ENCODE data around the gene DUSP9.
"Not testable (repeated sequence)": the region's sequence is repeated elsewhere in the genome, so short reads cannot be mapped to it uniquely, and the experiment has no call there.

The DUSP9 gene, protein sequence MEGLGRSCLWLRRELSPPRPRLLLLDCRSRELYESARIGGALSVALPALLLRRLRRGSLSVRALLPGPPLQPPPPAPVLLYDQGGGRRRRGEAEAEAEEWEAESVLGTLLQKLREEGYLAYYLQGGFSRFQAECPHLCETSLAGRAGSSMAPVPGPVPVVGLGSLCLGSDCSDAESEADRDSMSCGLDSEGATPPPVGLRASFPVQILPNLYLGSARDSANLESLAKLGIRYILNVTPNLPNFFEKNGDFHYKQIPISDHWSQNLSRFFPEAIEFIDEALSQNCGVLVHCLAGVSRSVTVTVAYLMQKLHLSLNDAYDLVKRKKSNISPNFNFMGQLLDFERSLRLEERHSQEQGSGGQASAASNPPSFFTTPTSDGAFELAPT

DNA sequence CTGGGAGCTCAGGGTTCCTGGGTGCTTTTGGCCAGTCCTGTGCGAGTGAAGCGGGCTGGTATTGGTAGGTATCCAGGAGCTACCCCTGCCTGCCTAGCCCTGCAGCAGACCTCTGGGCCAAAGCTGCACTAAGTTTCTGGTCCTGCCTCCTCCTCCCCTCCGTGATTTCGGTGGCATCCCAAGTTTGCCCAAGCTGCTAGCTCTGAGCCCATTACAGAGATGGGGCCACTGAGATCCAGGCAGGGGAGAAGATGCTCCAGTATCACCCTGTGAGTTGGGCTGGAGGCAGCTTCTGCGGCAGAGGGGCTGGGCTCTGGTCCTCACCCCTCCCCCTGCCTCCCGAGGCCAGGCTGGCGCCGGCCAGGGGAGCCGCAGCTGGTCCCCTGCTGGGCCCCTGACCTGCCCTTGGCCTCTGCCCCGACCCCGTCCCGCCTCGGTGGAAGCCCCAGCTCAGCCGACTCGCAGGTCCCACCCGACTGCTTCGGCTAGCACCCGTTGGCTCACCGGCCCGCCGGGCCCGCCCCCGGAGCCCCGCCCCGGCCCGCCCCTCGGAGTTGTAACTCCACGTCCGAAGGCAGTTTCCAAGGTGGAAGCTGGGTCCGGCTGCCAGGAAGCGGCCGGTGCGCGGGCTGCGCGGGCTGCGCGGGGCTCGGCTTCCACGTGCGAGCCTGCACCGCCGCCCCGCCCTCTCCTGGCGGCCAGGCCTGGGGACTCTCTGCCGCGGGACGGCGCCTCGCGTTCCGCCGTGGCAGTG lies at the start of gene DUSP9:
Gene DUSP9, plus strand, starts transcription at position 584 of the 754 bp plus-strand sequence. CDS start 751 bp downstream, outside the sequence.
- no peak for DNase-seq (ENCODE audit: low read depth in 2 of 2)

DNA sequence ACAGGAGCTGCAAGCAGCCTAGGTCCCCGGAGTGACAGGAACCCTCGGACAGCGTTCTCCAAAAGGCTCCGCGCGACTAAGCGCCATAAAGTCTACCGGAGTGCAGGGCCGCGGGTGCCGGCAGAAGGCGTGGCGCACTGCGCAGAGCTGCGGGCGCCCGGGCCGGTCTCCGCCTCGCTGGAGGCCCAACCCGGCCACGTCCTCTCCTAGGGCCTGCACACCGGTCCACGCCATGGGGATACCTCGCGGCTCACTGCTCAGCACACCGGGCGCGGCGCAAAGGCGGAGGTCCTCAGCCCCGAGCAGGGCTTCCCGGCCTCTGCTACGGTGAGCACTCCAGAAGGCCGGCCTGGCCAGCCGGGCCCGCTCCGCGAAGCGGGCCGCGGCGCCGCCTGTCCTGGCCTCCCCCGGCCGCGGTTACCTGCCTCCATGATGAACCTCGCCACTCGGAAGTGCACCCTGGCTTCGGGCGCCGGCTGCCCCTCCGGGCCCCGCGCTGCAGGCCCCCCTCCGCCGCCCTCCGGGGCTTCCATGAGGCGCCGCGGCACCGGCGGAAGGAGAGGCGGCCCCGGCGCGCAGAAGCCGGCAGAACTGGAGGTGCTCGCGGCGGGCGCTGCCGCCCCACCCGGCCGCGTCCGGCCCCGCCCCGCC lies 48.3 kb upstream of the DUSP9 start, which contains the start of gene CCNQ:
Gene CCNQ, minus strand, starts transcription at position 599 of the 651 bp plus-strand sequence. Its CDS starts 66 bp downstream, at position 533.
- DNase-seq (ENCODE audit: low read depth in 2 of 2): no peak

DNA sequence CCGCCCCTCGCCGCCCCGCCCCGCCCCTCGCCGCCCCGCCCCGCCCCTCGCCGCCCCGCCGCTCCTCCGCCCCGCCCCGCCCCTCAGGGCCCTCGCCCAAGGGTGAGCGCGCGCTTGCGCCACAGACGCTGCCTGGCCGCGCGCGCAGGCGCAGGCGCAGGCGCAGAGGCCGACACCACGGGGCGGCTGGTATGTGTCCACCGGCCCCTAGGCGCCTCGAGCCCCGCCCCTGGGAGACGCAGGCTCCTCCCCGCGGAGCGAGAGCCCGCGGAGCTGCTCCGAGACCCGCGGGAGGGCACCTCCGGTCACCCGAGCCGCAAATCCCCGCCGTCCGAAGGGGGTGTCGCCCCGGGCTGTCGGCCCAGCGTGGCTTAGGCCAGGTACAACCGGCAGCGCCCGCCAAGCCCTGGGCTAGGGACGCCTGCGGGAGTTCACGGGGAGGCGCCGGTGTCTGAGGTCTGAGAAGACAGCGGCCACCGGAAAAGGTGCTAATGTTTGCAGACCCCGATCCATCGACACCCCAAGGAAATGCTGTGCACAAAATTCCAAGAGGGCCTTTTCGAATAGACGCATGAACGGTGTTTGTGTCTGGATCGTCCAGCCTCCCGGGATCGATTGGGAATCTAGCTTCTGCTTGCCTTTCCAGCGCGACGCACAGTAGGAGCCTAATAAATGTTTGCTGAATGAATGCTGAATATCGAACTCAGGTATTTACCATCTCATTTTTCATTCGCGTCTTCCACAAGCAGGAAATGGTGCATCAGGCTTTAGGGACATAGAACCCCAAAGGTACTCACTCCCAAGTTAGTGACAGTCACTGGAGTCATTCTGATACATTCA lies 47.6 kb upstream of the DUSP9 start:
- peak; percentile 64 to 82 for DNase-seq (ENCODE audit: low read depth in 2 of 2)

DNA sequence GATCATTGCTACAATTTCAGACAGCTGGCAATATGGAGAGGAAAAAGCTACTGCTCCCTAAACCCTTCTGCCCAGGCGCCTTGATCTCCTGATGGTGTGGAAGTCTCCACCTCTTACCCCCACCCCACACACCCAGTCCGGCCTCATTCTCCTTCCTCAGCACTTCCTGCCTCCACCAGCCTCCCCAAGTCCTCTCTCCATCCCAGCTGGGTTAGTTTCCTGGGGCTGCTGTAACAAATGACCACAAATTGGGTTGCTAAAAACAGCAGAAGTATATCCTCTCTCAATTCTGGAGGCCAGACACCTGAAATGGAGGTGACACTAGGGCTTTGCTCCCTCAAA lies 47.0 kb upstream of the DUSP9 start:
- DNase-seq (ENCODE audit: low read depth in 2 of 2): no peak

DNA sequence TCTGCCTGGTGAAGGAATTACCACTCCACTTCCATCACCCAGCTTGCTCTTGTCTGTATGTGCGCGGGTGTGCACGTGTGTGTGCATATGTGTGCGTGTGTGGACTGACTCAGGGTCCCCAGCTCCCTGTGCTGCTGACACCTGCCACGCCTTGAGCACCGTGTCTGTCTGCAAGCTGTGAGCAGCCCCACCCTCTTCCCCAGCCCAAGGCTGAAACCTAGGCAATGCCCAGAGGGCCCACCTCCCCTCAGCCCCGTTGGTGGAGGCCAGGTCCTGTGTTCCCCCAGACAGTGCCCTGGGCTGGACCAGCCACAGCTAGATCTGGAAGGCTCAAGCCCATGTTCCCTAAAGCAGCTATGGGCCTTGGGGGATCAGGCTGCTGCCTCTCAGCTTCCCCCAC lies 46.1 kb upstream of the DUSP9 start:
- DNase-seq (ENCODE audit: low read depth in 2 of 2): no peak

DNA sequence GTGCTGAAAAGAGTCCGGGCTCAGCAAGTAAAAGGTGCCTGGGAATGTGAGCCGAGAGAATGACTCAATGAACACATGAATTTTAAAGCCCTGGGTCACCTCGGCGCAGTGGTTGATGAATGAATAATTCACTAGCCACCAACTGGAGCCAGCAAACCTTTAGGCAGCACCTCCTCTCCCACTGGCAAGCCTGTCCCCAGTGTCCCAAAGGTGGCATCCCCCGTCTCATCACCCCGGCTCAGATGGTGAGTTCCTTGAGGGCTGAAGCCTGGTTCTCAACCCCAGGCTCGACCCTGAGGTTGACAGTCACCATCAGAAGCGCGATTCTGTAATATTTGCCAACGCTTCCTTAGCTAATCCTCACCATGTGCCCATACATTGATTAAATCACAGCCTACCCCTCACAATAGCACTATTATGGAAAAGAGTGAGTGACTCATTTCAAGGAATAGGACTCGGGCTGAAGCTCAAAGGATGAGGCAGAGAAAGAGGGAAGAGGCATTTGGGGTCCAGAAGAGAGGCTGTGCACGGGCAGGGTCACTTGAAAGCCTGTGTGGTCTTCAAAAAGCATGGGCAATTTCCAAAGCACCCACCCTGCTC lies 45.4 kb upstream of the DUSP9 start:
- DNase-seq (ENCODE audit: low read depth in 2 of 2): no peak

DNA sequence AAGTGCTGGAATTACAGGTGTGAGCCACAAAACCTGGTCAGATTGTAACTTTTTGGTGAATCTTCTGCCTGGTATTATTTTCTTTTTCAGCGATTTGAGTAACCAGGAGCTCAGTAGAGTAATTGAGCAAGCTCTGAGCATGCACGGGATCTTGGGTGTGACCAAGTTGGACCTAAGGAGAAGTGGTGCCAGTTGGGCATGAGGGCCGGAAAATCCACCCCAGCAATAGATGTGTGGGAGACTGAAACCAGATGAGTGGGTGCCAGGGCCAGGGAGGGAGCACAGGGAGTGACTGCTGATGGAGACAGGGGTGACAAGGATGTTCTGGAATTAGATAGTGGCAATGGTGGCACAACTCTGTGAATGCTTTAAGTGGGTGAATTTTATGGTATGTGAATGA lies 44.4 kb upstream of the DUSP9 start:
- no peak for DNase-seq (ENCODE audit: low read depth in 2 of 2)

DNA sequence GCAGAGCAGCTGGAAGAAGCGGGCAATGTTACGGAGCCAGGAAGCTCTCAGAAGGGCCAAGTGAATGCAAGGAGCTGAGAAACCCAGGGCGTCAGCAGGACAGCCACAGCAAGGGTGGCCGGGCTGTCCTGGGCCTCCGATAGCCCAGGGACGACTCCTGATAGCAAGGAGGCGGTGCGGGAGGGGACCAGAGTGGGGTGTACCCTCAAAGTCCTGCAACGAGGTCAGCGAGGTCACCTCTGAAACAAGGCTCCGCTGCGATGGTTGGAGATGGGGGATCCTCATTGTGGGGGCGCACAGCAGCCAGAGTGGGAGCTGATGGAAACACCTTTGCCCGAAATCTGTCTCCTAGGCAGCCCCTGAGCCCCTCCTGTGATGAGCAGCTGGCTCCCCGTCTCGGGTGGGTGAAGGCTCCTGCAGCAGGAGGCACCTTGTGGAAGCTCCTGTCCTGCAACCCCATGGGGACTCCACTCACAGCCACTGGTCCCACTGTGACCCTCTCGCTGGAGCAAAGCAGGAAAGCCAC lies 43.8 kb upstream of the DUSP9 start:
- no peak for DNase-seq (ENCODE audit: low read depth in 2 of 2)

DNA sequence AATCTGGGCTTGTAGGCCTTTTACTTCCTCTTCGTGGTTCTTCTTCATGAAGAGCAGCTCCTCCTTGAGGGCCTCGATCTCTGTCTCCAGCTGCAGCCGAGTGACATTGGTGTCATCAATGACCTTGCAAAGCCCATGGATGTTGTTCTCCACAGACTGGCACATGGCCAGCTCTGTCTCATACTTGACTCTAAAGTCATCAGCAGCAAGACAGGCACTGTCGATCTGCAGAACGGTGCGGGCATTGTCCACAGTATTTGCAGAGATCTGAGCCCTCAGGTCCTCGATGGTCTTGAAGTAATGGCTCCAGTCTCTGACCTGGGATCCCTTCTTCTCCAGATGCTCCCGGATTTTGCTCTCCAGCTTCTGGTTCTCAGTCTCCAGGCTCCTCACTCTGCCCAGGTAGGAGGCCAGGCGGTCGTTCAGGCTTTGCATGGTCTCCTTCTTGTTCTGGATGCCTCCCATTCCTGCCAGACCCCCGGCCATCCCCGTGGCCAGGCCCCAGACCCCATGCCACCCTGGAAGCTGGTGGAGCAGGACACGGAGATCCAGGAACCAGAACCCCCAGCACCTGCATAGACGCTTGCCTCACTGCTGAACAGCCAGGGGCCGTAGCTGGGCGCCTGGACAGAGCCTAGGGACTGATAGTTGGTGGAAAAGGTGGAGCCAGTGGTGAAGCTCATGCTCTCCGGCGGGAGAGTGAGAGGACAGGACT lies 42.2 kb upstream of the DUSP9 start:
- not testable (repeated sequence) for DNase-seq (ENCODE audit: low read depth in 2 of 2)

DNA sequence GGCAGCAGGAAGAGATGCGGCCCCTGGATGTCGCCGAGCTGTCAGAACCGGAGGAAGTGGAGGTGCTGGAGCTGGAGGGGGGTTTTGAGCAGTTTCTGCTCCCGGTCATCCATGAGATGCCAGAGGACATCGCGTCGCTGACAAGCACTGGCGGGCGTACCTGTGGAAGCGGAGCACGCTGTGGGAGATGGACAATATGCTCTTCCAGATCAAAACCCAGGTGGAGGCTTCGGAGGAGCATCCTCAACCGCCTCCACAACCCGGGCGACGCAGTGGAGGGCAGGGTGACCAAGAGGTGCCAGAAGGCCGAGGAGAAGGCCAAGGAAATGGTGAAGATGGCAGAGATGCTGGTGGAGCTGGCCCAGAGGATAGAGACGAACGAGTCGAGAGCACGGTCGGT lies 40.5 kb upstream of the DUSP9 start:
- DNase-seq (ENCODE audit: low read depth in 2 of 2): no peak

DNA sequence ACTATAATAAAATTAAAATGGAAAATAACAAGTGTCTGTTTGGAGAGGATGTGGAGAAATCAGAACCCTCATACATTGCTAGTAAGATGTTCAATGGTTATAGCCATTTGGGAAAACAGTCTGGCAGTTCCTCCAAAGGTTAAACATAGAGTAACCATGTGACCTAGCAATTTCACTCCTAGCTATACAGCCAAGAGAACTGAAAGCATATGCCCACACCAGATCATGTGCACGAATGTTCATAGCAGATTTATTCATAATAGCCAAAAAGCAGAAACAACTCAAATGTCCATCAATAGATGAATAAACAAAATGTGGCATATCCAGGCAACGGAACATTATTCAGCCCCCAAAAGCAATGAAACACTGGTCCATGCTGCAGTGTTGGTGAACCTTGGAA lies 38.6 kb upstream of the DUSP9 start:
- DNase-seq (ENCODE audit: low read depth in 2 of 2): no peak

DNA sequence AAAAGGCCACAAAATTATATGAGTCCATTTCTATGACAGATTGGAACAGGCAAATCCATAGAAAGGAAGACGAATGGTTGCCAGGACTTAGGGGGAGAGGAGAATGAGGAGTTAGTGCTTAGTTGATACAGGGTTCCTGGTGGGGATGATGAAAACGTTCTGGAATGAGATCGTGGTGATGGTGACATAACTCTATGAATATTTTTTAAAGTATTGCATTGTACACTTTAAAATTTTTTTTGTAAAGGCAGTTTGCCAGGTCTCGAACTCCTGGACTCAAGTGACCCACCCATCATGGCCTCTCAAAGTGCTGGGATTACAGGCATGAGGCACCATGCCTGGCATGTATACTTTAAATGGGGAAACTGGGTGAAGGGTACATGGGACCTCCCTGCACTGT lies 38.2 kb upstream of the DUSP9 start:
- DNase-seq (ENCODE audit: low read depth in 2 of 2): no peak

DNA sequence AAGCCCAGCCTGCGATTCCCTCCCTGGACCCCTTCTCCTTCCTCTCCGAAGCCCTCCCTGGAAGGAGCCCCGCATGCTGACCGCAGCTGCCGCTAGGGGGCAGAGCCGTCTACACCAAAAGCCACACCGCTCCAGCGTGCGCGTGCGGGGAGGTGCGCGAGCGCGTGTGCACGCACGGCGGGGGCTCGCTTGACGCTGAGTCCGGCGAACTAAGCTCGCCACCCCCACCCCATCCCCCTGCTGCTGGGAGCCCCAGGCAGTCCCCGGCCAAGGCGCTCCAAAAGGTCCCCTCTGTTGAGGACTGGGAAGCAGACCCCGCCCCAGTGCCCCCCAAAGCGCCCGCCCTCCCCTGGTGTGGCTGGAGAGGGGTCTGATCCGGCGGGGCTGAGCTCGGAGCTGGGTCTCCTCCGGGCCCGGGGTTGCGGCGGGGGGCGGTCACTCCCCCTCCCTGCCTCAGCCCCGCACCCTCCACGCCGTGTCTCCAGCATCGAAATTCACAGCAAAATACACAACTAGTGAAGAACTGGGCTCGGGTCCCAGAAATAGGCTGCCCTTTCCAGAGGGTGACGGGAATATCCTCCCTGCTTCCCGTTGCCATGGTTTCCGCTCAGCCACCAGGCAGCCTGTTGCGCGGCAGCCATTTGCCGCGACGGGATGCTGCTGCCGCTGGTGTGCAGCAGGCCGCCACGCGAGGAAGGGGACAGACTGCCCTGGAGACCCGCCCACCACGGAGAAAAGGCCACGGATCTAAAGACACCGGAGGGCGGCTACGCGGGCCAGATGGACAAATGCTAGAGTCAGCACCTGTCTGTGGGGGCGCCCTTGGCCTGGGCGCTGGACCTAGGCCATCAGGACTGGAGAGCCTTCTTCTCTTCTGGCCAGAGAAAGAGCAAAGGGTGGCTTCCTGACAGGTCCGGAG lies 36.8 kb upstream of the DUSP9 start:
- DNase-seq (ENCODE audit: low read depth in 2 of 2): peak; percentile 53 to 59

DNA sequence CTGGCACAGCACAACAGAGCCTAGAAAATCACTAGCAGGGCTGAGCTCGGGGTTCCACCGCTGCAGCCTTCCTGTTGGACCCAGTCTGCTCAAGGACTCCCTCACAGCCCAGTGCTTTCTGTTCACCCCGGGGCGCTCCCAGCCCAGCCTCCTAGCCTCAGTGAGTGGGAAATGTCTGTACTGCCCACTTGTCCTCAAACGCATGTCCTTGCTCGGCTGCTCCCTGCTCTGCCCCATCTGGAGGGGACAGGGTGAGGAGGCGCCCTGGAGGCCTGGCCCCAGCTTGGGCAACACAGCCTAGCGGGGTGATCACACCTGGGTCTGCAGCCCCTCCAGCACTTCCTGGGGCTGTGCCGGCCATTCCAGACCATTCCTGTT lies 36.2 kb upstream of the DUSP9 start:
- no peak for DNase-seq (ENCODE audit: low read depth in 2 of 2)

DNA sequence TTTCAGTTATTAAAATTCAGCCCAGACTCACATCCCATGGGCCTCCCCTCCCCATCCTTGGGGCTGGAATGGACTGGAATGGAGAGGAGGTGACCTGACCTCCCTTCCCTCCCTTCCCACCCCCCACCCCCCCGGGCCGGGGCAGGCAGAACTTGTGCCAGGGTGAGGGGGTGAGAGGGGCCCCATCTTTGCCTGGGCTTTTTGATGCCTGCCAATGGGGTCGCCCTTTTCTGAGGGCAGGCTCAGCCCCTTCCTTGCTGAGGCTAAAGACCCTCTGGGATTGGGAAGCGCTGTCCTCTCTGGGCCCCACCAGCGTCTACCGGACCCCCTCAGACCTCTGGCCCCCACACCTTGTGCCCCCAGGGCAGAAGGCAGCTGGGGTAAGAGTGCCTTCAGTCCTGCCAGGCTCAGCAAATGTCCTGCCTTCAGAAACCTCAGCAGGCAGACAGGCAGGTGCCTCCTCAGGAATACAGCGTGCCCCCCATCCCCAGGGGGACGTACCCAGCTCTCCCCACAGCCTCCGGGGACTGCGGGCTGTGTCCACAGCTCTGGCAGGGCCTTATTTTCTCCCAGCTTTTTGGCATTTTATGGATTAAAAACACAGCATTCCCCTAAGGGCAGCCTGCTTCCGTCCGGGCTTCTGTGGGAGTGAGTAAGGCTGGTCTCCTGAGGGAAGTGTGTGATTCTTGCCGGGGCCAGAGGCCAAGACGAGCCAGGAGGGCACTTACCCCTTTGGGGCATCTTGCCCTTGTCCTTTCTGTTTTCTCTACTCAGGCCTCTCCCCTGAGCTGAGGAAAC lies 35.5 kb upstream of the DUSP9 start:
- no peak for DNase-seq (ENCODE audit: low read depth in 2 of 2)

DNA sequence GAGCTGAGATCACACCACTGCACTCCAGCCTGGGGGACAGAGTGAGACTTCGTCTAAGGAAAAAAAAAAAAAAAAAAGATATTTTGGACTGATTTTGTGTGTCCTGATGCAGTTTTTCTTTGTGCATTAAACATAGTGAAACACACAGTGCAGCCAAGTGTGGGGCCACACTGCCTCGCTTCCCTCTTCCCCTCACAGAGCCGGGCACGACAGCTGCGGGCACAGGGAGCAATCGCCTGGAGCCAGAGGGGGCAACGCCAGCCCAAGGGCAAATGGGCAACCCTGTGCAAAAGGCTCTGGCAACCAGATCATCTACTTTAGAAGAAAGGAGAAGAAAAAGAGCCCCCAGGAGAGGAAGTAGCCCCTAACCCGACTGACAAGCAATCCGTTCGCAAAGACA lies 34.6 kb upstream of the DUSP9 start:
- DNase-seq (ENCODE audit: low read depth in 2 of 2): no peak

DNA sequence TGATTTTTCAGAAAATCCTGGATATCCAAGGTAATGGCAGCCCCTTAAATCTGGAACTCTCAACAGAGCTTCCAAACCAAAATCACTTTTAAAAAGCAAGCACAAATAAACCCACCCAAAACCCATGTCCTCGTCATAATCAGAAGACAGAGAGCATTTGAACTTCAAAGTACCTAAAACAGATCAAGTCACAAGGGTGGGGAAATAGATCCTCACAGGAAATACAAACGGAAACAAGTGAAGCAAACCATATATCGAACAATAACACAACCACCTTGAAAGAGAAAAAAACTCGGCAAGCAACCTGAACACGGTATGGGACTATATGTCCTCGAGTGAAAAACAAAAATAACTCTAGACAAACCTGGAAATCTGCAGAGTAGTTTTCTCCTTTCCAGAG lies 32.2 kb upstream of the DUSP9 start:
- DNase-seq (ENCODE audit: low read depth in 2 of 2): no peak

DNA sequence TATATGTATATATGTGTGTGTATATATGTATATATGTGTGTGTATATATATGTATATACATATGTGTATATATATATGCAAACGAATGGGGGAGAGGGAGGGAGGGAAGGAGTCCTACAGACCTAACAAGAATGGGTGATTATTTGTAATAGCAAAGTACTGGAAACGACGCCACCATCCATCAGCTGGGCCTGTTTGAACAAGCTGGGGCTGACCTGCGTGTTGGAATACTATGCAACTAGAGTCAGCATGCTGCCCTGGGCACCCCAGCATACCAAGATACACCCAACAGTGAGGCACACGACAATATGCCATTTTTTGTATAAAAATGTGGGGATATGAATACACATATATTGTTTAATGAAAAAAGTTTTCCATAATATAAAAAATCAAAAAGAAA lies 26.4 kb upstream of the DUSP9 start:
- DNase-seq (ENCODE audit: low read depth in 2 of 2): no peak

Measured in stimulated activated CD4-positive, alpha-beta T cell treated with anti-CD3 and anti-CD28 coated beads, Interleukin-1b, Interleukin-23, amount 100 ng/mL, for 1 hour (primary cell).